HepG2 (cell line): ENCODE measurements around the gene PPP2R1B. TPM values are rescaled to one million over a fixed set of nuclear protein-coding genes. Genes with fewer than 3 reads are reported as not detected.

Experiments used
- ARID5B ChIP-seq: IDR thresholded peaks from 2 replicates; pipeline ENCODE4 v1.4.0; 2020; ENCODE audit warnings: mild to moderate bottlenecking, missing genetic modification reagents
- ASH2L ChIP-seq: fragments of 300-600, 200-600 bp; sonication (generic); IDR thresholded peaks from 2 replicates; pipeline ENCODE4 v1.7.0; 2017; ENCODE audit warnings: low read depth, mild to moderate bottlenecking, moderate library complexity, mixed read lengths, low read length; ENCODE audit not compliant: insufficient read length
- BCL6 ChIP-seq: IDR thresholded peaks from 2 replicates; pipeline ENCODE4 v1.6.1; 2016; ENCODE audit warnings: missing genetic modification reagents, missing compliant biosample characterization
- BHLHE40 ChIP-seq: IDR thresholded peaks from 2 replicates; pipeline ENCODE4 v1.6.1; 2011; ENCODE audit warnings: low read length, improper control_type of control experiment
- DNMT1 ChIP-seq: sonication (generic); formaldehyde crosslinking; IDR thresholded peaks from 2 replicates; pipeline ENCODE4 v1.5.1; 2020; ENCODE audit warnings: mild to moderate bottlenecking, missing genetic modification reagents
- FOXA1 ChIP-seq, 2 experiments: fragments of 450-650 bp in 1 of 2; sonication (generic) in 1 of 2; formaldehyde crosslinking in 1 of 2; IDR thresholded peaks; 2 replicates each; pipeline versions ENCODE4 v1.4.0 to v1.6.1; 2016 to 2020; ENCODE audit warnings: missing genetic modification reagents in 1 of 2
- FOXA3 ChIP-seq: IDR thresholded peaks from 2 replicates; pipeline ENCODE4 v1.6.1; 2016; ENCODE audit warnings: missing genetic modification reagents, missing compliant biosample characterization
- GFI1 ChIP-seq: sonication (generic); formaldehyde crosslinking; IDR thresholded peaks from 2 replicates; pipeline ENCODE4 v1.5.0; 2020; ENCODE audit warnings: missing genetic modification reagents, mild to moderate bottlenecking, borderline replicate concordance
- JUND ChIP-seq: sonication (generic); formaldehyde crosslinking; IDR thresholded peaks from 2 replicates; pipeline ENCODE4 v1.8.0; 2022; ENCODE audit warnings: mild to moderate bottlenecking, missing genetic modification reagents
- MIER3 ChIP-seq: IDR thresholded peaks from 2 replicates; pipeline ENCODE4 v1.6.1; 2016; ENCODE audit warnings: missing compliant biosample characterization, borderline replicate concordance
- MLLT10 ChIP-seq: sonication (generic); formaldehyde crosslinking; IDR thresholded peaks from 2 replicates; pipeline ENCODE4 v1.4.0; 2020; ENCODE audit warnings: missing genetic modification reagents
- MXI1 ChIP-seq: IDR thresholded peaks from 3 replicates; pipeline ENCODE4 v1.6.1; 2012; ENCODE audit warnings: low read depth, low read length, inconsistent platforms, borderline replicate concordance
- NONO ChIP-seq, 2 experiments: fragments of 450-650 bp in 1 of 2; sonication (generic) in 1 of 2; formaldehyde crosslinking in 1 of 2; IDR thresholded peaks in 1 of 2; conservative IDR thresholded peaks in 1 of 2; 2 replicates each; pipeline versions ENCODE4 v1.6.1 to v1.8.0; 2017 to 2022; ENCODE audit warnings: mild to moderate bottlenecking in 1 of 2, missing genetic modification reagents in 1 of 2, moderate library complexity in 1 of 2
- POGZ ChIP-seq: sonication (generic); formaldehyde crosslinking; IDR thresholded peaks from 2 replicates; pipeline ENCODE4 v1.4.0; 2020; ENCODE audit warnings: mild to moderate bottlenecking, missing genetic modification reagents
- PRDM10 ChIP-seq: sonication (generic); formaldehyde crosslinking; IDR thresholded peaks from 2 replicates; pipeline ENCODE4 v1.4.0; 2020; ENCODE audit warnings: low read depth, missing genetic modification reagents
- SRSF4 ChIP-seq: fragments of 200-400 bp; formaldehyde crosslinking; IDR thresholded peaks from one replicate; pipeline ENCODE4 v1.6.1; 2018; ENCODE audit warnings: mild to moderate bottlenecking, low read depth, low read length, moderate library complexity; ENCODE audit not compliant: poor library complexity, severe bottlenecking
- TERF1 ChIP-seq: sonication (generic); formaldehyde crosslinking; IDR thresholded peaks from 2 replicates; pipeline ENCODE4 v1.8.0; 2022; ENCODE audit warnings: mild to moderate bottlenecking, missing genetic modification reagents, moderate library complexity
- ZKSCAN1 ChIP-seq: fragments of 150-350 bp; IDR thresholded peaks from 2 replicates; pipeline ENCODE4 v1.6.1; 2014; ENCODE audit warnings: low read length
- ZKSCAN8 ChIP-seq: IDR thresholded peaks from 2 replicates; pipeline ENCODE4 v1.6.1; 2016; ENCODE audit warnings: borderline replicate concordance, missing genetic modification reagents, missing compliant biosample characterization
- ZNF629 ChIP-seq: sonication (generic); formaldehyde crosslinking; conservative IDR thresholded peaks from 2 replicates; pipeline ENCODE4 v1.5.0; 2020; ENCODE audit warnings: missing genetic modification reagents
- ZNF883 ChIP-seq: sonication (generic); formaldehyde crosslinking; IDR thresholded peaks from 2 replicates; pipeline ENCODE4 v1.5.1; 2020; ENCODE audit warnings: mild to moderate bottlenecking, missing genetic modification reagents; ENCODE audit errors: not compliant biosample characterization
- polyA plus RNA-seq, 8 experiments: library from polyadenylated mRNA; depleted of rRNA in 3 of 8; stranded (reverse) in 7 of 8; unstranded in 1 of 8; fragments of >200 nt; fragmentation: Illumina TruSeq in 4 of 8; extraction: Trizol in 4 of 8; gene quantifications; 2 replicates each; pipeline versions ENCODE4 v1.2.1 to v1.2.3, GENCODE V29; 2011 to 2016; ENCODE audit warnings: low read depth in 4 of 8, missing spikeins in 1 of 8, mixed read lengths in 1 of 8; ENCODE audit not compliant: insufficient read depth in 1 of 8
- total RNA-seq, 5 experiments: library from RNA; depleted of rRNA; stranded (reverse); fragments of >200 nt; fragmentation: Illumina TruSeq; extraction: Trizol; gene quantifications; 2 replicates each; pipeline ENCODE4 v1.2.3, GENCODE V29; 2016; ENCODE audit warnings: low read depth in 1 of 5

PPP2R1B gene
- total and polyA plus RNA-seq, 2 of the 13 experiments (the other 11 are each of a cell fraction or from before 2014, with no cell fraction given): 22.1 to 56.8 TPM

- no peak for TF ChIP-seq PRDM10 (CRISPR knock-in tag)
- TF ChIP-seq DNMT1 (CRISPR knock-in tag): no peak
- no peak for TF ChIP-seq BHLHE40
- no peak for TF ChIP-seq TERF1 (CRISPR knock-in tag)
- TF ChIP-seq FOXA3 (CRISPR knock-in tag): no peak
- TF ChIP-seq ASH2L: peak; percentile 88
- peak; percentile 32; the same call in 1 of the 2 replicates for TF ChIP-seq POGZ
- TF ChIP-seq ZNF883: peak; percentile 45
- no peak for TF ChIP-seq SRSF4
- TF ChIP-seq MXI1: no peak
- TF ChIP-seq GFI1 (CRISPR knock-in tag): peak; percentile 64; the same call in 1 of the 2 replicates
- no peak for TF ChIP-seq BCL6
- TF ChIP-seq JUND: no peak
- no peak for TF ChIP-seq FOXA1 (IDR thresholded peaks at IDR 0.05)
- no peak for TF ChIP-seq FOXA1 (CRISPR knock-in tag; IDR thresholded peaks at IDR 0.05)
- no peak for TF ChIP-seq NONO (IDR thresholded peaks at IDR 0.05)
- TF ChIP-seq NONO (CRISPR knock-in tag; conservative IDR thresholded peaks at IDR 0.05): no peak; the same call in 1 of the 2 replicates
- TF ChIP-seq MIER3 (CRISPR knock-in tag): no peak
- no peak; the same call in 1 of the 2 replicates for TF ChIP-seq ARID5B (CRISPR knock-in tag)
- TF ChIP-seq ZKSCAN1: no peak
- no peak for TF ChIP-seq MLLT10 (CRISPR knock-in tag)
- no peak for TF ChIP-seq ZNF629 (CRISPR knock-in tag)
- no peak for TF ChIP-seq ZKSCAN8 (CRISPR knock-in tag)
Measured at GRCh38 chr11:111765984-111766833, at the start of gene PPP2R1B (continued).
